Erythroblast (primary cell): ENCODE results near the gene HRK.

ENCODE experiments used
- DNase-seq, 2 experiments: peaks; one replicate each; lab custom pipeline; 2025; lab: John Stamatoyannopoulos, UW
- GATA1 ChIP-seq: IDR thresholded peaks from 2 replicates; pipeline ENCODE4 v1.6.1; 2011; ENCODE audit warnings: low read depth, mild to moderate bottlenecking, control low read depth, low read length, moderate library complexity
- POLR2A ChIP-seq: IDR thresholded peaks from 2 replicates; pipeline ENCODE4 v1.6.1; 2011; ENCODE audit warnings: mild to moderate bottlenecking, low read length

HRK gene

GRCh38 chr12:116806845-116807440 is 74.3 kb downstream of the HRK start:
- no peak for DNase-seq
- no peak for TF ChIP-seq GATA1
- no peak for TF ChIP-seq POLR2A
